ENCODE data around the gene CD96. TPM values are rescaled to one million over a fixed set of nuclear protein-coding genes. Genes with fewer than 3 reads are reported as not detected.
"Not testable (repeated sequence)": the region's sequence is repeated elsewhere in the genome, so short reads cannot be mapped to it uniquely, and the experiment has no call there.

The CD96 gene
- total RNA-seq, 1 experiment from 2014 or later = 0.13 TPM

- no peak overlapping the region for H3K4me3 ChIP-seq
- no peaks in the 10 kb centered on the region for H3K27me3 ChIP-seq (replicated peaks)
- DNase-seq (ENCODE audit: low read depth in 1 of 2, low spot score in 2 of 2) = no peak
- no peak overlapping the region for H3K27ac ChIP-seq
- H3K9me3 ChIP-seq (replicated peaks) = 0 out of 2 replicates have a peak, but pooled peaks cover 3% of the 10 kb centered on the region
- H3K36me3 ChIP-seq = no peaks in the 10 kb centered on the region
- H3K4me1 ChIP-seq (replicated peaks) = peaks cover 50% of the 10 kb centered on the region
Measured at GRCh38 chr3:111667621-111668239, 125.7 kb downstream of the CD96 start.

DNA sequence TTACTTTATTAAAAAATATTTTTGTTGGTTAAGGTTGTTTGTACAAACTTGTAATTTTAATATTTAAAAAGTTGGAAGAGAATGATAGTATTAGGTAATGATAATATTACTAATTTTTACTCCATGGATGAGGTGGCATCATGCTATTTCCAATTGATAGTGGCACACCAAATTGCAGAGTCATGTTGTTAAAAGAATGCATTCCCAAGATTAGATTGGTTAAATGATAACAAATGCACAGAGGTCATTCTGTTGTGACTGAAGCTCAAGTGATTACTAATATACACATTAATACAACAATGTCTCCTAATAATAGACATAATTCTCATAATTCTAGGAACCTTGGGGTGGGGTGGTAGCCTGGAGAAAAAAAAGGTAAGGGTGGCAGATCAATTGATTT is 126.3 kb downstream of the CD96 start:
- Histone ChIP-seq H3K27me3 (replicated peaks) (no peaks in the 10 kb centered on the region), H3K27ac (no peak overlapping the region), H3K4me3 (no peak overlapping the region), H3K4me1 (replicated peaks) (peaks cover 50% of the 10 kb centered on the region), H3K36me3 (no peaks in the 10 kb centered on the region), H3K9me3 (replicated peaks) (0 out of 2 replicates have a peak, but pooled peaks cover 3% of the 10 kb centered on the region)
- no peak for DNase-seq (ENCODE audit: low read depth in 1 of 2, low spot score in 2 of 2)

- Histone ChIP-seq H3K4me1 (replicated peaks) (peaks cover 54% of the 10 kb centered on the region), H3K27ac (peak overlapping the region; percentile 74), H3K9me3 (replicated peaks) (0 out of 2 replicates have a peak, but pooled peaks cover 3% of the 10 kb centered on the region), H3K4me3 (no peak overlapping the region), H3K27me3 (replicated peaks) (no peaks in the 10 kb centered on the region), H3K36me3 (no peaks in the 10 kb centered on the region)
- DNase-seq (ENCODE audit: low read depth in 1 of 2, low spot score in 2 of 2) = peak in 1 of 2 experiments; percentile 38
Measured at GRCh38 chr3:111668888-111669488, 127.0 kb downstream of the CD96 start.

- H3K36me3 ChIP-seq = no peaks in the 10 kb centered on the region
- peak overlapping the region; percentile 74 for H3K27ac ChIP-seq
- peak in 1 of 2 experiments; percentile 68 for DNase-seq (ENCODE audit: low read depth in 1 of 2, low spot score in 2 of 2)
- H3K4me1 ChIP-seq (replicated peaks) = peaks cover 62% of the 10 kb centered on the region
- H3K4me3 ChIP-seq = no peak overlapping the region
- no peaks in the 10 kb centered on the region for H3K27me3 ChIP-seq (replicated peaks)
- H3K9me3 ChIP-seq (replicated peaks) = no peaks in the 10 kb centered on the region
Measured at GRCh38 chr3:111669926-111670630, 128.1 kb downstream of the CD96 start.

DNA sequence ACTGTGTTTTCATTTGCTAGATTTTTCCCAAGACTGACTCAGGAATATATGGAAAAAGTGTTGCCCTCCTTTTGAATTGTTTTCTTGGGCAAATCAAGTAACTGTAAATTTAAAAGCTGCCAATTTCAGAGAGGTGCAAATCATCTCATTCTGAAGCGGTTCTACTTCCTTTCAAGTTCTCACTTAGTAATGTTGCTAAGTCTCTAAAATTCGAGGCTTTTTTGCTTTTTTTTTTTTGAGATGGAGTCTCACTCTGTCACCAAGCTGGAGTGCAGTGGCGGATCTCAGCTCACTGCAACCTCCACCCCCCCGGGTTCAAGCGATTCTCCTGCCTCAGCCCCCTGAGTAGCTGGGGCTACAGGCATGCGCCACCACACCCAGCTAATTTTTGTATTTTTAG is 130.5 kb downstream of the CD96 start:
- not testable (repeated sequence) for DNase-seq (ENCODE audit: low read depth in 1 of 2, low spot score in 2 of 2); H3K36me3 ChIP-seq; H3K27me3 ChIP-seq (replicated peaks); H3K27ac ChIP-seq; H3K9me3 ChIP-seq (replicated peaks); H3K4me3 ChIP-seq
- peaks cover 67% of the 10 kb centered on the region for H3K4me1 ChIP-seq (replicated peaks)

- H3K27ac ChIP-seq = no peak overlapping the region
- H3K4me1 ChIP-seq (replicated peaks) = peaks cover 35% of the 10 kb centered on the region
Measured at GRCh38 chr3:111675846-111676210, 133.8 kb downstream of the CD96 start.

DNA sequence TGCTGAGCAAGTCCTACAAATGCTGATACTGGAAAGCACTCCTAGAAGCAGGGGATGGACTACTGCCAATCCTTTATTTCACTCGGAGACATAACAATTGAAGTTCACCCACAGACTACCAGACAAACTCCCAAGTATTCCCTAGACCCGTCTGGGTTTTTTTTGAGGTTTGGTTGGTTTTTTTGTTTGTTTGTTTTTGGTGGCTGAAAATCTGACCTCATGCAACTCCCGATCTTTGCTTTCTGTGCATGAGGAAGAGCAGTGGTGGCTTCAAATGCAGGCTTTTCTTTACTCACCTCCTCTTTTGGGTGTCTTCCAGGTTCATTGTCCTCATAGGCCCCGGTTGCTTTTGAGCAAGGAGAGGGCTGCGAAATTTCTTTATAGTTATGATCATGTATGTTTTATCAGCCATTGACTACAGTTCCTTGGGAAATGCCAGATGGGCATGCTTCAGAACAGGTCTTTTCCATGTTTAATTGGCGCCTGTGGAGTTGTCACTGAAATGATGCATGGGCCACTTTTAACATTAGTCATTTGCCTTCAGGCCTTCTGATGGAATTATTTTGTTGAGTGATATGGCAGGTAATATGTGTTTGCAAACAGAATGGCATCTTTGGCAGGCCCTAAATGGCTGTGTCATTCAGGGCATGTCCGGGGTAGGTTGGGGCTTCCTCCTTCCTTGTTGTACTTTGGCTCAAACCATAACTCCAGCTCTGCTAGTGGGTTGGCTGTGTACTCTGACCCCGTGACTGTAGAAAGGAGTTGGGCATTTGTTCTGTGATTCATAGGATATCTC is 134.4 kb downstream of the CD96 start:
- H3K4me1 ChIP-seq (replicated peaks) = peaks cover 34% of the 10 kb centered on the region
- DNase-seq (ENCODE audit: low read depth in 1 of 2, low spot score in 2 of 2) = peak; percentile 54 to 95
- no peaks in the 10 kb centered on the region for H3K9me3 ChIP-seq (replicated peaks)
- no peak overlapping the region for H3K27ac ChIP-seq
- H3K36me3 ChIP-seq = no peaks in the 10 kb centered on the region
- no peak overlapping the region for H3K4me3 ChIP-seq
- H3K27me3 ChIP-seq (replicated peaks) = no peaks in the 10 kb centered on the region

More at GRCh38 chr3:111675846-111676210, 133.8 kb downstream of the CD96 start:
- Histone ChIP-seq H3K9me3 (replicated peaks) (no peaks in the 10 kb centered on the region), H3K36me3 (no peaks in the 10 kb centered on the region), H3K27me3 (replicated peaks) (no peaks in the 10 kb centered on the region), H3K4me3 (no peak overlapping the region)
- no peak for DNase-seq (ENCODE audit: low read depth in 1 of 2, low spot score in 2 of 2)

DNA sequence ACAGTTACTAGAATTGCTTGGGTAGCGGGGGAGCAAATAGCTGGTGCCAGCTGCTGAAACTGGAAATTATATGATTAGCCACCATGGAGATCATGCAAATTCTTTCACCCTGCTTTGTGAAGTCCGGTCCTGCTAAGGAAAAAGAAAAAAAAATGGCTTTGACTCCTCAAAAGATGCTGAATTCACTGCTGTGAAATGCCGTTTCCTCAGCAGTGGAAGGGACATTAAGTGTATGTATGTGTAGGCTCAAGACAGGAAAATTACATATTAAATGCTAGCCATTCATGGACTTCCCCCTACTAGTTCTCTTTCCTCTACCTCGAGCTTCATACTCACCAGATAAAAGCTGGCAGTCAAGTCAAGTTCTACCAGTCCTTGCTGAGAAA is 135.0 kb downstream of the CD96 start:
- Histone ChIP-seq H3K27me3 (replicated peaks) (no peaks in the 10 kb centered on the region), H3K36me3 (no peaks in the 10 kb centered on the region), H3K4me1 (replicated peaks) (peaks cover 34% of the 10 kb centered on the region), H3K4me3 (no peak overlapping the region), H3K9me3 (replicated peaks) (no peaks in the 10 kb centered on the region), H3K27ac (no peak overlapping the region)
- DNase-seq (ENCODE audit: low read depth in 1 of 2, low spot score in 2 of 2) = no peak

- H3K9me3 ChIP-seq (replicated peaks) = no peaks in the 10 kb centered on the region
- no peaks in the 10 kb centered on the region for H3K36me3 ChIP-seq
- peaks cover 6% of the 10 kb centered on the region for H3K4me1 ChIP-seq (replicated peaks)
- no peak overlapping the region for H3K27ac ChIP-seq
- DNase-seq (ENCODE audit: low read depth in 1 of 2, low spot score in 2 of 2) = no peak
- H3K4me3 ChIP-seq = no peak overlapping the region
- no peaks in the 10 kb centered on the region for H3K27me3 ChIP-seq (replicated peaks)
Measured at GRCh38 chr3:111681661-111682426, 139.8 kb downstream of the CD96 start.

- Histone ChIP-seq H3K36me3 (no peaks in the 10 kb centered on the region), H3K27ac (no peak overlapping the region), H3K4me1 (replicated peaks) (no peaks in the 10 kb centered on the region), H3K27me3 (replicated peaks) (no peaks in the 10 kb centered on the region), H3K4me3 (no peak overlapping the region), H3K9me3 (replicated peaks) (no peaks in the 10 kb centered on the region)
- no peak for DNase-seq (ENCODE audit: low read depth in 1 of 2, low spot score in 2 of 2)
Measured at GRCh38 chr3:111684640-111685039, 142.6 kb downstream of the CD96 start.

GRCh38 chr3:111688190-111688800 is 146.3 kb downstream of the CD96 start:
- Histone ChIP-seq H3K9me3 (replicated peaks) (no peaks in the 10 kb centered on the region), H3K27ac (no peak overlapping the region), H3K4me1 (replicated peaks) (peaks cover 8% of the 10 kb centered on the region), H3K36me3 (no peaks in the 10 kb centered on the region), H3K27me3 (replicated peaks) (no peaks in the 10 kb centered on the region), H3K4me3 (no peak overlapping the region)
- no peak for DNase-seq (ENCODE audit: low read depth in 1 of 2, low spot score in 2 of 2)

DNA sequence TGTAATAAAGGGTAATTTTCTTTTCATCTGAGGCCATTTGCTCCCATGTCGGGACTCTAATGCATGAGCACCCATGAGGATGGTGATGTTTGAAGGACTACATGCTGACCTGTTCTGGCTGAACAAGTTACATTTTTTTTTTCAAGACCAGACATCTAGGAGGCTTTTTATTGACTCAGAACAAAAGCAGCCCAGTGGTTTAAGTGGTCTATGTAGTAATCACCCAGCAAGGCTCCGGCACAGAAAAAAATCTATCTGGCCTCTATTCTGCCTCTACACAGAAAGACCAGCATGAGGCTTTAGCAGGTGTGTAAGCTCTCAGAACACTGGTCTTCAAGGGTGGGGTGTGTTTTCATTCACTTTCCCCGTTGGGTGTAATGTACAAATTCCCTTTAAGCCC is 148.2 kb downstream of the CD96 start:
- Histone ChIP-seq H3K27me3 (replicated peaks) (no peaks in the 10 kb centered on the region), H3K27ac (no peak overlapping the region), H3K4me1 (replicated peaks) (peaks cover 14% of the 10 kb centered on the region), H3K4me3 (no peak overlapping the region), H3K9me3 (replicated peaks) (no peaks in the 10 kb centered on the region), H3K36me3 (no peaks in the 10 kb centered on the region)
- DNase-seq (ENCODE audit: low read depth in 1 of 2, low spot score in 2 of 2) = no peak
